HepG2 (cell line): ENCODE data around the gene DOCK3. TPM values are rescaled to one million over a fixed set of nuclear protein-coding genes. Genes with fewer than 3 reads are reported as not detected.

Source experiments
- ATAC-seq: fragments of 200-7000 bp; cut with Tn5 transposase; 3 replicates; pipeline ENCODE4 v1.9.1; 2020; ENCODE audit warnings: mild to moderate bottlenecking, moderate library complexity
- BruUV-seq: library from RNA; stranded (reverse); fragments of 400-500 nt; replicated peaks from 2 replicates; lab custom pipeline; 2021; lab: Mats Ljungman, UMichigan
- CTCF ChIA-PET: fragments of 300-600 bp; formaldehyde crosslinking; extraction: SDS; loops from one replicate; lab custom pipeline; 2021; ENCODE audit warnings: low total read pairs, inconsistent platforms, low intra/inter-chr PET ratio; lab: Yijun Ruan, JAX
- POLR2A ChIA-PET: fragments of 350-600 bp; sonication (Branson Sonifier 250); formaldehyde crosslinking; loops from one replicate; lab custom pipeline; 2020; ENCODE audit warnings: antibody characterized with exemption, inconsistent platforms; lab: Yijun Ruan, JAX
- DNase-seq: peaks from one replicate; pipeline ENCODE4 v3.0.0-alpha.2; 2015; ENCODE audit warnings: low spot score
- FAIRE-seq: peaks from 3 replicates; lab custom pipeline; 2011; peaks lifted over from hg19 to GRCh38; lab: Jason Lieb, UNC
- H2AFZ ChIP-seq: one replicate; pipeline ENCODE4 v1.6.1; 2011; ENCODE audit warnings: low read length, inconsistent platforms
- H3K27ac ChIP-seq: fragments of 300-600 bp; 3 replicates; pipeline ENCODE4 v1.8.0; 2011; ENCODE audit warnings: mixed run types, mild to moderate bottlenecking, mixed read lengths, low read length, inconsistent platforms; ENCODE audit not compliant: insufficient read depth; ENCODE audit errors: extremely low read length
- H3K27me3 ChIP-seq, 2 experiments: fragments of 200-600 bp in 1 of 2; 2 replicates in 1 of 2; 3 replicates in 1 of 2; pipeline versions ENCODE4 v1.6.0 to v1.8.0; 2011; ENCODE audit warnings: low read length in 2 of 2, mild to moderate bottlenecking in 2 of 2, moderate library complexity in 2 of 2, inconsistent platforms in 1 of 2; ENCODE audit not compliant: insufficient read depth in 2 of 2, control insufficient read depth in 1 of 2
- H3K36me3 ChIP-seq, 2 experiments: fragments of 200-600 bp in 1 of 2; replicated peaks in 1 of 2; 2 replicates in 1 of 2; 3 replicates in 1 of 2; pipeline versions ENCODE4 v1.5.1 to v1.8.0; 2011; ENCODE audit warnings: low read length in 2 of 2, inconsistent platforms in 1 of 2; ENCODE audit not compliant: insufficient read depth in 2 of 2, control insufficient read depth in 1 of 2
- H3K4me1 ChIP-seq: 2 replicates; pipeline ENCODE4 v1.5.1; 2012; ENCODE audit warnings: low read length, inconsistent platforms; ENCODE audit not compliant: insufficient read depth
- H3K4me2 ChIP-seq: 2 replicates; pipeline ENCODE4 v1.6.0; 2011; ENCODE audit warnings: low read depth, low read length, inconsistent platforms
- H3K4me3 ChIP-seq, 3 experiments: fragments of 200-600 bp in 1 of 3; sonication (generic), shearing (Covaris generic) in 1 of 3; replicated peaks in 1 of 3; 2 replicates each; pipeline ENCODE4 v1.5.1; 2011 to 2016; ENCODE audit warnings: low read length in 3 of 3, inconsistent platforms in 2 of 3, low read depth in 2 of 3, mild to moderate bottlenecking in 2 of 3, control low read depth in 1 of 3, mixed read lengths in 1 of 3; ENCODE audit not compliant: insufficient read depth in 1 of 3
- H3K79me2 ChIP-seq: one replicate; pipeline ENCODE4 v1.6.1; 2011; ENCODE audit warnings: low read length, inconsistent platforms; ENCODE audit not compliant: insufficient read depth
- H3K9ac ChIP-seq: 2 replicates; pipeline ENCODE4 v1.6.0; 2011; ENCODE audit warnings: mild to moderate bottlenecking, low read depth, low read length, inconsistent platforms; ENCODE audit not compliant: insufficient read depth
- H3K9me3 ChIP-seq: 2 replicates; pipeline ENCODE4 v1.5.1; 2012; ENCODE audit warnings: mild to moderate bottlenecking, low read length
- H4K20me1 ChIP-seq: 2 replicates; pipeline ENCODE4 v1.6.0; 2011; ENCODE audit warnings: inconsistent platforms, mild to moderate bottlenecking, low read length, moderate library complexity; ENCODE audit not compliant: insufficient read depth
- ATF1 ChIP-seq: IDR thresholded peaks from 2 replicates; pipeline ENCODE4 v1.6.1; 2016; ENCODE audit warnings: mild to moderate bottlenecking, control low read depth
- CAMTA2 ChIP-seq: sonication (generic); formaldehyde crosslinking; IDR thresholded peaks from 2 replicates; pipeline ENCODE4 v1.4.0; 2020; ENCODE audit warnings: mild to moderate bottlenecking, missing genetic modification reagents, borderline replicate concordance
- EP300 ChIP-seq, 3 experiments: sonication (generic) in 1 of 3; formaldehyde crosslinking in 1 of 3; IDR thresholded peaks; 2 replicates each; pipeline versions ENCODE4 v1.5.1 to v1.6.1; 2011 to 2020; ENCODE audit warnings: low read depth in 2 of 3, low read length in 2 of 3, borderline replicate concordance in 1 of 3, improper control_type of control experiment in 1 of 3, mild to moderate bottlenecking in 1 of 3, missing genetic modification reagents in 1 of 3, moderate library complexity in 1 of 3
- KLF11 ChIP-seq: IDR thresholded peaks from 2 replicates; pipeline ENCODE4 v1.6.1; 2016; ENCODE audit warnings: missing compliant biosample characterization
- NR2F1 ChIP-seq, 2 experiments: fragments of 450-650 bp in 1 of 2; formaldehyde crosslinking in 1 of 2; IDR thresholded peaks; 2 replicates each; pipeline versions ENCODE4 v1.5.0 to v1.6.1; 2016 to 2020; ENCODE audit warnings: mild to moderate bottlenecking in 1 of 2, missing compliant biosample characterization in 1 of 2, missing genetic modification reagents in 1 of 2, moderate library complexity in 1 of 2
- SRSF1 ChIP-seq: fragments of 200-400 bp; formaldehyde crosslinking; optimal IDR thresholded peaks from 2 replicates; pipeline ENCODE3; 2017; ENCODE audit warnings: mild to moderate bottlenecking, low read depth, low read length, moderate library complexity
- ZNF33A ChIP-seq: sonication (generic); formaldehyde crosslinking; IDR thresholded peaks from 2 replicates; pipeline ENCODE4 v1.5.1; 2020; ENCODE audit warnings: missing genetic modification reagents, mild to moderate bottlenecking, moderate library complexity, borderline replicate concordance
- ZNF367 ChIP-seq: sonication (generic); formaldehyde crosslinking; IDR thresholded peaks from 2 replicates; pipeline ENCODE4 v1.4.0; 2020; ENCODE audit warnings: missing genetic modification reagents, borderline replicate concordance
- ZNF432 ChIP-seq: sonication (generic); formaldehyde crosslinking; IDR thresholded peaks from 2 replicates; pipeline ENCODE4 v1.5.0; 2020; ENCODE audit warnings: missing genetic modification reagents, mild to moderate bottlenecking, borderline replicate concordance
- WGBS: methylation state at CpG from one replicate; pipeline ENCODE4 v1.1.6; 2017; ENCODE audit warnings: low lambda C conversion rate; 5-methylcytosine and 5-hydroxymethylcytosine counted together
- in situ Hi-C: cut with HindIII; loops from 2 replicates; pipeline ENCODE4 v1.10.0; 2017; ENCODE audit warnings: low pct_unique_long_range_greater_than_20kb; ENCODE audit not compliant: extremely low pct_ligation_motif_present
- intact Hi-C: fragments of 100-400 bp; cut with micrococcal nuclease; formaldehyde crosslinking; loops from one replicate; pipeline ENCODE4 v1.10.0; 2022; ENCODE audit not compliant: unreplicated experiment
- polyA plus RNA-seq, 8 experiments: library from polyadenylated mRNA; depleted of rRNA in 3 of 8; stranded (reverse) in 7 of 8; unstranded in 1 of 8; fragments of >200 nt; fragmentation: Illumina TruSeq in 4 of 8; extraction: Trizol in 4 of 8; gene quantifications; 2 replicates each; pipeline versions ENCODE4 v1.2.1 to v1.2.3, GENCODE V29; 2011 to 2016; ENCODE audit warnings: low read depth in 4 of 8, missing spikeins in 1 of 8, mixed read lengths in 1 of 8; ENCODE audit not compliant: insufficient read depth in 1 of 8
- total RNA-seq, 5 experiments: library from RNA; depleted of rRNA; stranded (reverse); fragments of >200 nt; fragmentation: Illumina TruSeq; extraction: Trizol; gene quantifications; 2 replicates each; pipeline ENCODE4 v1.2.3, GENCODE V29; 2016; ENCODE audit warnings: low read depth in 1 of 5

DOCK3 gene
- total and polyA plus RNA-seq, 2 of the 13 experiments (the other 11 are each of a cell fraction or from before 2014, with no cell fraction given), result not detected

GRCh38 chr3:51378065-51378464 is 703.3 kb downstream of the DOCK3 start (continued):
- TF ChIP-seq ZNF367, result no peak
- TF ChIP-seq EP300 (IDR thresholded peaks at IDR 0.05; ENCODE audit: low read depth in 2 of 2, low read length in 2 of 2), result no peak
- TF ChIP-seq EP300 (CRISPR knock-in tag; IDR thresholded peaks at IDR 0.05; ENCODE audit: borderline replicate concordance), result no peak

DNA sequence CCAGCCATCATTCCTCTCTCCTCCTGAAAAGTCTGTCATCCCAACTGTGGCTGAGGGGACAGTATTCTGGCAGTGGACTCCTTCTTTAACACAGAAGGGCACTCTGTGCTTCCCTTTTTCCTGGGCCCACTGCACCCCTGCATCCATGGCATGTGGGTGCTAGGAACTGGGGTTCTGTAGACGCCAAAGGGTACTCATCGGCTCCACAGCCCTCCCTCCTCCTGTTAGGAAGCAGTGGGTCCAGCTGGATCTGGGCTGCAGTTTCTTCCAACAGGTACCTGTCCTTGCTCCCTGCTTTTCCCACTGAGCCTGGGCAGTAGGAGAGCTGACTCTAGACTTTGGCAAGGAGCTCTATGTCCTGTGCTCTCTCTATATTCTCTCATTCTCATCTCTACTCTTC is 704.0 kb downstream of the DOCK3 start:
- ChIA-PET CTCF (no interaction called here), POLR2A (no interaction called here)
- H3K27ac ChIP-seq, result no peak overlapping the region
- no peak overlapping the region for H3K4me3 ChIP-seq
- H3K4me2 ChIP-seq, result no peak overlapping the region
- in situ Hi-C loops (loop anchor here (10.0 kb wide), 1 partner anchor 274 kb away; no protein-coding TSS in a partner anchor), intact Hi-C loops (no loop called here)
- TF ChIP-seq ZNF33A (CRISPR knock-in tag) (no peak), KLF11 (CRISPR knock-in tag) (no peak), ZNF432 (CRISPR knock-in tag) (no peak), SRSF1 (no peak), NR2F1 (CRISPR knock-in tag; IDR thresholded peaks at IDR 0.05) (no peak), CAMTA2 (CRISPR knock-in tag) (no peak), ATF1 (CRISPR knock-in tag) (no peak)
- H3K79me2 ChIP-seq, result peaks cover 2% of the 10 kb centered on the region
- H2AFZ ChIP-seq, result no peak overlapping the region
- 13% methylated on average over 2 of the region's 2 CpGs for WGBS
- H3K9me3 ChIP-seq, result no peaks in the 10 kb centered on the region
- H4K20me1 ChIP-seq, result no peaks in the 10 kb centered on the region
- peaks cover 19% of the 10 kb centered on the region for H3K4me1 ChIP-seq
- peaks cover 7 to 60% of the 10 kb centered on the region in 2 experiments; a peak in 3 of 5 replicates for H3K27me3 ChIP-seq
- BruUV-seq, result no TSS peak
- no peak for FAIRE-seq
- no peaks in the 10 kb centered on the region for H3K36me3 ChIP-seq
- ATAC-seq, result no peak
- no peak for DNase-seq
- no peak overlapping the region for H3K9ac ChIP-seq
